Mesendoderm (in vitro differentiated cells): Measurements from ENCODE around the gene GLP1R.

ENCODE experiments used
- DNase-seq: peaks from one replicate; pipeline ENCODE4 v3.0.0; 2013
- H2AK5ac ChIP-seq: 2 replicates; pipeline ENCODE4 v1.6.1; 2013; ENCODE audit warnings: low read length, inconsistent platforms
- H2BK120ac ChIP-seq: 2 replicates; pipeline ENCODE4 v1.6.1; 2013; ENCODE audit warnings: low read depth, mild to moderate bottlenecking, low read length, moderate library complexity, mixed read lengths
- H2BK15ac ChIP-seq: replicated peaks from 2 replicates; pipeline ENCODE4 v1.6.1; 2013; ENCODE audit warnings: low read depth, mild to moderate bottlenecking, moderate library complexity
- H2BK5ac ChIP-seq: 2 replicates; pipeline ENCODE4 v1.6.1; 2013; ENCODE audit warnings: low read length, inconsistent platforms
- H3K18ac ChIP-seq: 2 replicates; pipeline ENCODE4 v1.6.1; 2013; ENCODE audit warnings: mild to moderate bottlenecking, low read length, mixed read lengths
- H3K23ac ChIP-seq: one replicate; pipeline ENCODE4 v1.6.1; 2013; ENCODE audit warnings: low read length
- H3K27ac ChIP-seq: 2 replicates; pipeline ENCODE4 v1.5.1; 2013; ENCODE audit warnings: low read depth, mild to moderate bottlenecking, inconsistent platforms, low read length, moderate library complexity
- H3K27me3 ChIP-seq: 2 replicates; pipeline ENCODE4 v1.6.1; 2013; ENCODE audit warnings: low read length, control low read depth, mild to moderate bottlenecking, inconsistent platforms; ENCODE audit not compliant: insufficient read depth, poor library complexity
- H3K36me3 ChIP-seq: 2 replicates; pipeline ENCODE4 v1.6.1; 2013; ENCODE audit warnings: low read length, inconsistent platforms; ENCODE audit not compliant: control insufficient read depth, insufficient read depth
- H3K4ac ChIP-seq: one replicate; pipeline ENCODE4 v1.6.1; 2013; ENCODE audit warnings: low read depth, mild to moderate bottlenecking, low read length, moderate library complexity
- H3K4me1 ChIP-seq: 2 replicates; pipeline ENCODE4 v1.6.1; 2013; ENCODE audit warnings: low read depth, low read length, inconsistent platforms; ENCODE audit not compliant: control insufficient read depth
- H3K4me2 ChIP-seq: 2 replicates; pipeline ENCODE4 v1.6.1; 2013; ENCODE audit warnings: low read length
- H3K4me3 ChIP-seq: 2 replicates; pipeline ENCODE4 v1.5.1; 2013; ENCODE audit warnings: mild to moderate bottlenecking, low read length
- H3K56ac ChIP-seq: one replicate; pipeline ENCODE4 v1.6.1; 2013; ENCODE audit warnings: low read length
- H3K79me1 ChIP-seq: 2 replicates; pipeline ENCODE4 v1.6.1; 2013; ENCODE audit warnings: low read length, inconsistent platforms
- H3K79me2 ChIP-seq: 2 replicates; pipeline ENCODE4 v1.6.1; 2013; ENCODE audit warnings: mild to moderate bottlenecking, low read length; ENCODE audit not compliant: control insufficient read depth, insufficient read depth
- H3K9ac ChIP-seq: 2 replicates; pipeline ENCODE4 v1.6.1; 2013; ENCODE audit warnings: low read length, inconsistent platforms
- H4K5ac ChIP-seq: one replicate; pipeline ENCODE4 v1.6.1; 2013; ENCODE audit warnings: low read length
- H4K8ac ChIP-seq: one replicate; pipeline ENCODE4 v1.6.1; 2013; ENCODE audit warnings: low read depth, mild to moderate bottlenecking, control low read depth, low read length, moderate library complexity
- WGBS: extraction: QIAGEN DNeasy Blood & Tissue Kit; methylation state at CpG from one replicate; pipeline ENCODE4 v1.1.7; 2013; ENCODE audit warnings: low lambda C conversion rate, missing lambda C conversion rate; ENCODE audit not compliant: insufficient coverage; ENCODE audit errors: extremely low coverage; 5-methylcytosine and 5-hydroxymethylcytosine counted together

GLP1R gene

GRCh38 chr6:39053854-39054576 is 5.4 kb downstream of the GLP1R start:
- no peak overlapping the region for H4K5ac ChIP-seq
- whole genome bisulfite sequencing = no CpG with 5 or more reads among the region's 9 CpGs
- H3K27ac ChIP-seq = no peak overlapping the region
- H3K27me3 ChIP-seq = peaks cover 3% of the 10 kb centered on the region
- no peak overlapping the region for H3K56ac ChIP-seq
- H4K8ac ChIP-seq = no peak overlapping the region
- H3K4ac ChIP-seq = no peak overlapping the region
- no peaks in the 10 kb centered on the region for H3K79me1 ChIP-seq
- H3K4me3 ChIP-seq = no peak overlapping the region
- H3K9ac ChIP-seq = no peak overlapping the region
- no peak overlapping the region for H3K23ac ChIP-seq
- H3K79me2 ChIP-seq = no peaks in the 10 kb centered on the region
- H2BK120ac ChIP-seq = no peak overlapping the region
- H3K18ac ChIP-seq = no peak overlapping the region
- no peak overlapping the region for H2BK15ac ChIP-seq
- DNase-seq = no peak
- H2BK5ac ChIP-seq = no peak overlapping the region
- no peak overlapping the region for H2AK5ac ChIP-seq
- H3K4me2 ChIP-seq = no peak overlapping the region
- H3K36me3 ChIP-seq = no peaks in the 10 kb centered on the region
- no peaks in the 10 kb centered on the region for H3K4me1 ChIP-seq

- no peaks in the 10 kb centered on the region for H3K79me1 ChIP-seq
- no peak overlapping the region for H3K4ac ChIP-seq
- no peak overlapping the region for H2BK15ac ChIP-seq
- H3K27me3 ChIP-seq = no peaks in the 10 kb centered on the region
- H3K4me2 ChIP-seq = no peak overlapping the region
- H2BK5ac ChIP-seq = no peak overlapping the region
- no peak overlapping the region for H3K27ac ChIP-seq
- DNase-seq = no peak
- no peak overlapping the region for H3K18ac ChIP-seq
- H3K4me1 ChIP-seq = no peaks in the 10 kb centered on the region
- no peaks in the 10 kb centered on the region for H3K79me2 ChIP-seq
- no peak overlapping the region for H3K56ac ChIP-seq
- H3K4me3 ChIP-seq = no peak overlapping the region
- no CpG with 5 or more reads among the region's 9 CpGs for WGBS
- no peak overlapping the region for H4K8ac ChIP-seq
- H2BK120ac ChIP-seq = no peak overlapping the region
- no peak overlapping the region for H4K5ac ChIP-seq
- no peaks in the 10 kb centered on the region for H3K36me3 ChIP-seq
- H2AK5ac ChIP-seq = no peak overlapping the region
- no peak overlapping the region for H3K9ac ChIP-seq
- no peak overlapping the region for H3K23ac ChIP-seq
Measured at GRCh38 chr6:39054577-39055142, 6.1 kb downstream of the GLP1R start.

- H3K56ac ChIP-seq = no peak overlapping the region
- no peak for DNase-seq
- H4K5ac ChIP-seq = no peak overlapping the region
- H3K4me3 ChIP-seq = no peak overlapping the region
- no peak overlapping the region for H3K23ac ChIP-seq
- no peaks in the 10 kb centered on the region for H3K27me3 ChIP-seq
- WGBS = no CpG with 5 or more reads among the region's 7 CpGs
- no peak overlapping the region for H2AK5ac ChIP-seq
- no peak overlapping the region for H2BK15ac ChIP-seq
- H3K79me1 ChIP-seq = no peaks in the 10 kb centered on the region
- no peak overlapping the region for H3K4ac ChIP-seq
- H4K8ac ChIP-seq = no peak overlapping the region
- no peaks in the 10 kb centered on the region for H3K4me1 ChIP-seq
- no peak overlapping the region for H3K18ac ChIP-seq
- no peaks in the 10 kb centered on the region for H3K36me3 ChIP-seq
- H2BK120ac ChIP-seq = no peak overlapping the region
- H2BK5ac ChIP-seq = no peak overlapping the region
- no peak overlapping the region for H3K27ac ChIP-seq
- no peak overlapping the region for H3K4me2 ChIP-seq
- no peaks in the 10 kb centered on the region for H3K79me2 ChIP-seq
- no peak overlapping the region for H3K9ac ChIP-seq
Measured at GRCh38 chr6:39055661-39056060, 7.1 kb downstream of the GLP1R start.

GRCh38 chr6:39056191-39056590 is 7.6 kb downstream of the GLP1R start:
- no peak overlapping the region for H3K4ac ChIP-seq
- H3K4me3 ChIP-seq = no peak overlapping the region
- H3K4me1 ChIP-seq = no peaks in the 10 kb centered on the region
- H3K56ac ChIP-seq = no peak overlapping the region
- H2BK5ac ChIP-seq = no peak overlapping the region
- no peak overlapping the region for H3K23ac ChIP-seq
- H3K18ac ChIP-seq = no peak overlapping the region
- no peaks in the 10 kb centered on the region for H3K36me3 ChIP-seq
- H2AK5ac ChIP-seq = no peak overlapping the region
- no peaks in the 10 kb centered on the region for H3K79me1 ChIP-seq
- no peak for DNase-seq
- no CpG with 5 or more reads among the region's 5 CpGs for WGBS
- no peak overlapping the region for H4K5ac ChIP-seq
- no peaks in the 10 kb centered on the region for H3K27me3 ChIP-seq
- no peaks in the 10 kb centered on the region for H3K79me2 ChIP-seq
- no peak overlapping the region for H3K27ac ChIP-seq
- H2BK120ac ChIP-seq = no peak overlapping the region
- H3K9ac ChIP-seq = no peak overlapping the region
- no peak overlapping the region for H2BK15ac ChIP-seq
- no peak overlapping the region for H4K8ac ChIP-seq
- no peak overlapping the region for H3K4me2 ChIP-seq

- Histone ChIP-seq H3K27me3 (no peaks in the 10 kb centered on the region), H4K8ac (no peak overlapping the region), H3K9ac (no peak overlapping the region), H3K4me2 (no peak overlapping the region), H2BK120ac (no peak overlapping the region), H2BK15ac (no peak overlapping the region), H3K23ac (no peak overlapping the region), H2BK5ac (no peak overlapping the region), H3K36me3 (no peaks in the 10 kb centered on the region), H4K5ac (no peak overlapping the region), H3K56ac (no peak overlapping the region), H3K18ac (no peak overlapping the region), H3K79me2 (no peaks in the 10 kb centered on the region), H3K4ac (no peak overlapping the region), H3K4me1 (no peaks in the 10 kb centered on the region), H3K4me3 (no peak overlapping the region), H2AK5ac (no peak overlapping the region), H3K79me1 (no peaks in the 10 kb centered on the region), H3K27ac (no peak overlapping the region)
- no peak for DNase-seq
- WGBS = no CpG with 5 or more reads among the region's 9 CpGs
Measured at GRCh38 chr6:39056681-39057080, 8.1 kb downstream of the GLP1R start.
